OCI-LY1 (cell line): Measurements from ENCODE around the gene FAM89B.

Source experiments
- CTCF ChIP-seq: fragments of 200-600 bp; sonication (generic), shearing (Covaris generic); IDR thresholded peaks from 2 replicates; pipeline ENCODE4 v1.5.1; 2017; ENCODE audit warnings: mild to moderate bottlenecking, antibody characterized with exemption, low read length, moderate library complexity, mixed read lengths
- EZH2 ChIP-seq: fragments of 200-600 bp; sonication (generic), shearing (Covaris generic); IDR thresholded peaks from 2 replicates; pipeline ENCODE4 v1.8.0; 2017; ENCODE audit warnings: borderline replicate concordance, mixed run types, mild to moderate bottlenecking, antibody characterized with exemption, low read length, moderate library complexity, mixed read lengths

DNA sequence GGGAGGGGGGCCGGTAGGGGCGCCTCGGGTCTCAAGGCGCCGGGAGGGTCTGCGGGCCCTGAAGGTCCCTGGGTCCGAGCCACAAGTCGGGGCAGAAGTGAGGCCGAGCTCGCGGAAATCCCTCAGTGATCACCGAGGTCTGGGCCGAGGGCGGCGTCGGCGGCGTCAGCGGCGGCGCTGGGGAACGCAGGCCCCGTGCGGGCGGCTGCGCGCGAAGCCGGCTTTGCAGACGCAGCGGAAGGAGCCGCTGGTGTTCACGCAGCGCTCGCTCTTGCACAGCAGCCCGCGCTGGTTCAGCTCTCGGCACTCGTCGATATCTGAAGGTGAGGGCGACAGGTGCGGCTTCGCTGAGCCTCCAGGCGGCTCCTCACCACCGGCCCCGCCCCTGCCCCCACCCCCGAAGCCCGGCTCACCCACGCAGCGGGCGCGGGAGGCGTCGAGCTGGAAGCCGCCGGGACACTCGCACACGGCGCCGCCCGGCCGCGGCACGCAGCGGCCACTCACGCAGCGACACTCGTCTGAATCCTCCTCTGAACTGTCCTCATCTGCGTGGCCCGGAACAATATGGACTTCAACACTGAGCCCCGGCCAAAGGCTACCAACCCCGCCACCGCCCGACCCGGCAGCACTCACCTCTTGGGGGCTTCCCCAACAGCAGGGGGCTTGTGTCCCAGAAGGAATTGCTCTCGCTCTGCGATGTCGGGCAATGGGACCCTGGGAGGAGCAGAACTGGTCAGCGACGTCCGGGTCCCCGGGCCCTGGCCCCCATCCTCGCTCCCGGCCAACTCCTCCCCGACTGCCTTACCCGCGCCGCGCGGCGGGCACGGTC lies 33.2 kb upstream of the FAM89B start:
- TF ChIP-seq CTCF, result no peak
- no peak for TF ChIP-seq EZH2
